ENCODE measurements around the gene PIGQ.
"Not testable (repeated sequence)": the region's sequence is repeated elsewhere in the genome, so short reads cannot be mapped to it uniquely, and the experiment has no call there.

Gene PIGQ

GRCh38 chr16:593807-594206 is 24.0 kb downstream of the PIGQ start:
- no peaks in the 10 kb centered on the region for H3K9me3 Mint-ChIP-seq
- no peak for DNase-seq
- peaks cover 27% of the 10 kb centered on the region for H3K36me3 Mint-ChIP-seq (ENCODE audit: low read depth)
- peak overlapping the region; percentile 47 for H3K4me3 Mint-ChIP-seq
- no peak overlapping the region for H3K27ac Mint-ChIP-seq
- peaks cover 3% of the 10 kb centered on the region for H3K27me3 Mint-ChIP-seq (ENCODE audit: low read depth, poor library complexity)
- peaks cover 52% of the 10 kb centered on the region for H3K4me1 Mint-ChIP-seq
- TF ChIP-seq CTCF (IDR thresholded peaks at IDR 0.05): no peak

GRCh38 chr16:595094-595528 is 25.3 kb downstream of the PIGQ start:
- H3K4me1 Mint-ChIP-seq: peaks cover 52% of the 10 kb centered on the region
- H3K4me3 Mint-ChIP-seq: no peak overlapping the region
- no peaks in the 10 kb centered on the region for H3K9me3 Mint-ChIP-seq
- TF ChIP-seq CTCF (IDR thresholded peaks at IDR 0.05): no peak
- peak overlapping the region; percentile 90 for H3K27ac Mint-ChIP-seq
- peaks cover 3% of the 10 kb centered on the region for H3K27me3 Mint-ChIP-seq (ENCODE audit: low read depth, poor library complexity)
- H3K36me3 Mint-ChIP-seq (ENCODE audit: low read depth): peaks cover 35% of the 10 kb centered on the region
- DNase-seq: no peak

GRCh38 chr16:595942-596735 is 26.4 kb downstream of the PIGQ start:
- no peak for DNase-seq
- TF ChIP-seq CTCF (IDR thresholded peaks at IDR 0.05): no peak
- Mint-ChIP-seq H3K9me3 (no peaks in the 10 kb centered on the region), H3K4me1 (peaks cover 50% of the 10 kb centered on the region), H3K27ac (peak overlapping the region; percentile 77), H3K36me3 (ENCODE audit: low read depth) (peaks cover 43% of the 10 kb centered on the region), H3K4me3 (no peak overlapping the region), H3K27me3 (ENCODE audit: low read depth, poor library complexity) (peaks cover 3% of the 10 kb centered on the region)

GRCh38 chr16:596736-597060 is 26.9 kb downstream of the PIGQ start:
- Mint-ChIP-seq H3K27ac (no peak overlapping the region), H3K9me3 (no peaks in the 10 kb centered on the region), H3K4me3 (no peak overlapping the region), H3K27me3 (ENCODE audit: low read depth, poor library complexity) (peaks cover 3% of the 10 kb centered on the region), H3K36me3 (ENCODE audit: low read depth) (peaks cover 45% of the 10 kb centered on the region), H3K4me1 (peaks cover 47% of the 10 kb centered on the region)
- no peak for TF ChIP-seq CTCF (IDR thresholded peaks at IDR 0.05)
- no peak for DNase-seq

GRCh38 chr16:597655-598054 is 27.9 kb downstream of the PIGQ start:
- H3K27ac Mint-ChIP-seq; H3K9me3 Mint-ChIP-seq; DNase-seq; H3K27me3 Mint-ChIP-seq (ENCODE audit: low read depth, poor library complexity); H3K4me3 Mint-ChIP-seq: not testable (repeated sequence)
- Mint-ChIP-seq H3K4me1 (peaks cover 40% of the 10 kb centered on the region), H3K36me3 (ENCODE audit: low read depth) (peaks cover 47% of the 10 kb centered on the region)

- no peak for TF ChIP-seq CTCF (IDR thresholded peaks at IDR 0.05)
- DNase-seq: no peak
- Mint-ChIP-seq H3K27ac (no peak overlapping the region), H3K27me3 (ENCODE audit: low read depth, poor library complexity) (peaks cover 7% of the 10 kb centered on the region), H3K36me3 (ENCODE audit: low read depth) (peaks cover 55% of the 10 kb centered on the region), H3K9me3 (peaks cover 14% of the 10 kb centered on the region), H3K4me3 (no peak overlapping the region), H3K4me1 (peaks cover 35% of the 10 kb centered on the region)
Measured at GRCh38 chr16:598823-599739, 29.3 kb downstream of the PIGQ start.
